HEK293 (cell line): ENCODE measurements around the gene JAK3.

Source experiments
- CTCF ChIA-PET: fragments of 350-600 bp; formaldehyde crosslinking; extraction: SDS; loops from one replicate; lab custom pipeline; 2021; ENCODE audit warnings: antibody characterized with exemption; lab: Yijun Ruan, JAX
- POLR2A ChIA-PET: fragments of 300-600 bp; formaldehyde crosslinking; extraction: SDS; loops from one replicate; lab custom pipeline; 2020; ENCODE audit warnings: antibody characterized with exemption, inconsistent platforms; lab: Yijun Ruan, JAX
- H3K27ac ChIP-seq: fragments of 200-500 bp; sonication (Bioruptor generic); 2 replicates; pipeline ENCODE4 v1.5.1; 2014; ENCODE audit warnings: low read depth, low read length, control low read depth, inconsistent platforms; ENCODE audit errors: extremely low read depth
- H3K36me3 ChIP-seq, 2 experiments: fragments of 200-500 bp in 1 of 2; sonication (Bioruptor generic) in 1 of 2; 1 replicate in 1 of 2; 2 replicates in 1 of 2; pipeline ENCODE4 v1.5.1; 2014 to 2017; ENCODE audit warnings: inconsistent platforms in 2 of 2, low read length in 2 of 2; ENCODE audit not compliant: control insufficient read depth in 2 of 2, insufficient read depth in 1 of 2
- H3K4me1 ChIP-seq: fragments of 200-500 bp; sonication (Bioruptor generic); 2 replicates; pipeline ENCODE4 v1.5.1; 2014; ENCODE audit warnings: mild to moderate bottlenecking, low read length, inconsistent platforms; ENCODE audit not compliant: control insufficient read depth, insufficient read depth
- H3K4me3 ChIP-seq: 2 replicates; pipeline ENCODE4 v1.5.1; 2011; ENCODE audit warnings: low read depth, mild to moderate bottlenecking, control low read depth, low read length, moderate library complexity
- H3K9me3 ChIP-seq: fragments of 200-500 bp; sonication (Bioruptor generic); 2 replicates; pipeline ENCODE4 v1.5.1; 2014; ENCODE audit warnings: low read depth, low read length, inconsistent platforms; ENCODE audit not compliant: control insufficient read depth, insufficient read depth
- KLF7 ChIP-seq: fragments of 450-650 bp; formaldehyde crosslinking; IDR thresholded peaks from 2 replicates; pipeline ENCODE4 v1.5.1; 2016; ENCODE audit warnings: missing biosample characterization, missing genetic modification characterization, borderline replicate concordance
- MZF1 ChIP-seq: fragments of 450-650 bp; formaldehyde crosslinking; IDR thresholded peaks from 2 replicates; pipeline ENCODE4 v1.5.1; 2017; ENCODE audit warnings: missing biosample characterization, missing genetic modification characterization, borderline replicate concordance
- OVOL3 ChIP-seq: fragments of 450-650 bp; formaldehyde crosslinking; IDR thresholded peaks from 2 replicates; pipeline ENCODE4 v1.5.1; 2016; ENCODE audit warnings: missing biosample characterization, missing genetic modification characterization
- PRDM10 ChIP-seq: fragments of 450-650 bp; formaldehyde crosslinking; IDR thresholded peaks from 2 replicates; pipeline ENCODE4 v1.5.1; 2016; ENCODE audit warnings: missing biosample characterization, missing genetic modification characterization
- SP3 ChIP-seq: fragments of 450-650 bp; formaldehyde crosslinking; IDR thresholded peaks from 2 replicates; pipeline ENCODE4 v1.5.1; 2016; ENCODE audit warnings: missing biosample characterization, missing genetic modification characterization
- WT1 ChIP-seq: fragments of 450-650 bp; formaldehyde crosslinking; IDR thresholded peaks from 2 replicates; pipeline ENCODE4 v1.5.1; 2016; ENCODE audit warnings: missing biosample characterization, missing genetic modification characterization
- ZNF121 ChIP-seq: fragments of 450-650 bp; formaldehyde crosslinking; IDR thresholded peaks from 2 replicates; pipeline ENCODE4 v1.5.1; 2016; ENCODE audit warnings: missing biosample characterization, missing genetic modification characterization
- ZNF155 ChIP-seq: fragments of 450-650 bp; formaldehyde crosslinking; IDR thresholded peaks from 2 replicates; pipeline ENCODE4 v1.5.1; 2016; ENCODE audit warnings: missing biosample characterization, missing genetic modification characterization
- ZNF169 ChIP-seq: fragments of 450-650 bp; formaldehyde crosslinking; IDR thresholded peaks from 2 replicates; pipeline ENCODE4 v1.5.1; 2016; ENCODE audit warnings: missing biosample characterization, missing genetic modification characterization
- ZNF174 ChIP-seq: fragments of 450-650 bp; formaldehyde crosslinking; IDR thresholded peaks from 2 replicates; pipeline ENCODE4 v1.5.0; 2017; ENCODE audit warnings: missing biosample characterization, mild to moderate bottlenecking, missing genetic modification characterization
- ZNF19 ChIP-seq: fragments of 450-650 bp; formaldehyde crosslinking; IDR thresholded peaks from 2 replicates; pipeline ENCODE4; 2016; ENCODE audit warnings: missing biosample characterization, missing genetic modification characterization, low read depth
- ZNF214 ChIP-seq: fragments of 450-650 bp; formaldehyde crosslinking; IDR thresholded peaks from 2 replicates; pipeline ENCODE4 v1.5.1; 2017; ENCODE audit warnings: missing biosample characterization, mild to moderate bottlenecking, missing genetic modification characterization, borderline replicate concordance
- ZNF354C ChIP-seq: fragments of 450-650 bp; formaldehyde crosslinking; IDR thresholded peaks from 2 replicates; pipeline ENCODE4 v1.5.1; 2016; ENCODE audit warnings: missing biosample characterization, missing genetic modification characterization, low read depth, borderline replicate concordance
- ZNF362 ChIP-seq: fragments of 450-650 bp; formaldehyde crosslinking; IDR thresholded peaks from 2 replicates; pipeline ENCODE4 v1.5.1; 2016; ENCODE audit warnings: missing biosample characterization, missing genetic modification characterization
- ZNF560 ChIP-seq: fragments of 450-650 bp; formaldehyde crosslinking; IDR thresholded peaks from 2 replicates; pipeline ENCODE4 v1.5.1; 2017; ENCODE audit warnings: missing biosample characterization, missing genetic modification characterization, borderline replicate concordance
- ZNF600 ChIP-seq: fragments of 450-650 bp; formaldehyde crosslinking; IDR thresholded peaks from 2 replicates; pipeline ENCODE4 v1.5.1; 2016; ENCODE audit warnings: missing biosample characterization, missing genetic modification characterization
- ZSCAN16 ChIP-seq: fragments of 450-650 bp; formaldehyde crosslinking; IDR thresholded peaks from 2 replicates; pipeline ENCODE4 v1.5.1; 2016; ENCODE audit warnings: missing biosample characterization, missing genetic modification characterization
- ZSCAN23 ChIP-seq: fragments of 450-650 bp; formaldehyde crosslinking; IDR thresholded peaks from 2 replicates; pipeline ENCODE4 v1.5.1; 2016; ENCODE audit warnings: missing biosample characterization, missing genetic modification characterization
- ZSCAN5A ChIP-seq: fragments of 450-650 bp; formaldehyde crosslinking; IDR thresholded peaks from 2 replicates; pipeline ENCODE4 v1.5.1; 2016; ENCODE audit warnings: missing biosample characterization, missing genetic modification characterization
- TF ChIP-seq, protein P1 (sequence below): fragments of 450-650 bp; formaldehyde crosslinking; IDR thresholded peaks from 2 replicates; pipeline ENCODE4 v1.5.1; 2016; ENCODE audit warnings: missing biosample characterization, missing genetic modification characterization, borderline replicate concordance
- TF ChIP-seq, protein P2 (sequence below): fragments of 450-650 bp; formaldehyde crosslinking; IDR thresholded peaks from 2 replicates; pipeline ENCODE4 v1.5.1; 2016; ENCODE audit warnings: missing biosample characterization, missing genetic modification characterization

The JAK3 gene

GRCh38 chr19:17865364-17866311 lies 17.9 kb upstream of the JAK3 start (continued):
- TF ChIP-seq ZNF121 (tag by site-specific recombination) = no peak
- TF ChIP-seq KLF7 (tag by site-specific recombination) = peak; percentile 13; the same call in 1 of the 2 replicates
- TF ChIP-seq SP3 (tag by site-specific recombination) = 0 out of 2 replicates have a peak, but pooled peaks have one; percentile 18
- TF ChIP-seq ZNF600 (tag by site-specific recombination) = peak; percentile 94
- peak; percentile 31; the same call in 1 of the 2 replicates for TF ChIP-seq PRDM10 (tag by site-specific recombination)

- CTCF ChIA-PET = interaction anchor here (0.6 to 1.5 kb wide), 4 partner anchors 8 to 529 kb away, joined by 3 to 9 read pairs (median 4); partner anchors contain the start of genes ANO8 and CCDC124
- no peak for TF ChIP-seq ZNF362 (tag by site-specific recombination)
- TF ChIP-seq WT1 (tag by site-specific recombination) = 0 out of 2 replicates have a peak, but pooled peaks have one; percentile 37
- no peak for TF ChIP-seq ZNF560 (tag by site-specific recombination)
- TF ChIP-seq OVOL3 (tag by site-specific recombination) = no peak
- TF ChIP-seq ZSCAN16 (tag by site-specific recombination) = no peak
- TF ChIP-seq, protein P1, sequence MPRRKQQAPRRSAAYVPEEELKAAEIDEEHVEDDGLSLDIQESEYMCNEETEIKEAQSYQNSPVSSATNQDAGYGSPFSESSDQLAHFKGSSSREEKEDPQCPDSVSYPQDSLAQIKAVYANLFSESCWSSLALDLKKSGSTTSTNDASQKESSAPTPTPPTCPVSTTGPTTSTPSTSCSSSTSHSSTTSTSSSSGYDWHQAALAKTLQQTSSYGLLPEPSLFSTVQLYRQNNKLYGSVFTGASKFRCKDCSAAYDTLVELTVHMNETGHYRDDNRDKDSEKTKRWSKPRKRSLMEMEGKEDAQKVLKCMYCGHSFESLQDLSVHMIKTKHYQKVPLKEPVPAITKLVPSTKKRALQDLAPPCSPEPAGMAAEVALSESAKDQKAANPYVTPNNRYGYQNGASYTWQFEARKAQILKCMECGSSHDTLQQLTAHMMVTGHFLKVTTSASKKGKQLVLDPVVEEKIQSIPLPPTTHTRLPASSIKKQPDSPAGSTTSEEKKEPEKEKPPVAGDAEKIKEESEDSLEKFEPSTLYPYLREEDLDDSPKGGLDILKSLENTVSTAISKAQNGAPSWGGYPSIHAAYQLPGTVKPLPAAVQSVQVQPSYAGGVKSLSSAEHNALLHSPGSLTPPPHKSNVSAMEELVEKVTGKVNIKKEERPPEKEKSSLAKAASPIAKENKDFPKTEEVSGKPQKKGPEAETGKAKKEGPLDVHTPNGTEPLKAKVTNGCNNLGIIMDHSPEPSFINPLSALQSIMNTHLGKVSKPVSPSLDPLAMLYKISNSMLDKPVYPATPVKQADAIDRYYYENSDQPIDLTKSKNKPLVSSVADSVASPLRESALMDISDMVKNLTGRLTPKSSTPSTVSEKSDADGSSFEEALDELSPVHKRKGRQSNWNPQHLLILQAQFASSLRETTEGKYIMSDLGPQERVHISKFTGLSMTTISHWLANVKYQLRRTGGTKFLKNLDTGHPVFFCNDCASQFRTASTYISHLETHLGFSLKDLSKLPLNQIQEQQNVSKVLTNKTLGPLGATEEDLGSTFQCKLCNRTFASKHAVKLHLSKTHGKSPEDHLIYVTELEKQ (tag by site-specific recombination) = no peak
- TF ChIP-seq, protein P2, sequence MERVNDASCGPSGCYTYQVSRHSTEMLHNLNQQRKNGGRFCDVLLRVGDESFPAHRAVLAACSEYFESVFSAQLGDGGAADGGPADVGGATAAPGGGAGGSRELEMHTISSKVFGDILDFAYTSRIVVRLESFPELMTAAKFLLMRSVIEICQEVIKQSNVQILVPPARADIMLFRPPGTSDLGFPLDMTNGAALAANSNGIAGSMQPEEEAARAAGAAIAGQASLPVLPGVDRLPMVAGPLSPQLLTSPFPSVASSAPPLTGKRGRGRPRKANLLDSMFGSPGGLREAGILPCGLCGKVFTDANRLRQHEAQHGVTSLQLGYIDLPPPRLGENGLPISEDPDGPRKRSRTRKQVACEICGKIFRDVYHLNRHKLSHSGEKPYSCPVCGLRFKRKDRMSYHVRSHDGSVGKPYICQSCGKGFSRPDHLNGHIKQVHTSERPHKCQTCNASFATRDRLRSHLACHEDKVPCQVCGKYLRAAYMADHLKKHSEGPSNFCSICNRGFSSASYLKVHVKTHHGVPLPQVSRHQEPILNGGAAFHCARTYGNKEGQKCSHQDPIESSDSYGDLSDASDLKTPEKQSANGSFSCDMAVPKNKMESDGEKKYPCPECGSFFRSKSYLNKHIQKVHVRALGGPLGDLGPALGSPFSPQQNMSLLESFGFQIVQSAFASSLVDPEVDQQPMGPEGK (tag by site-specific recombination) = 0 out of 2 replicates have a peak, but pooled peaks have one; percentile 13
- TF ChIP-seq MZF1 (tag by site-specific recombination) = no peak
- no peak for TF ChIP-seq ZNF174 (tag by site-specific recombination)
- no peak for TF ChIP-seq ZSCAN23 (tag by site-specific recombination)
- no peak for TF ChIP-seq ZNF600 (tag by site-specific recombination)
- no peak for TF ChIP-seq ZNF169
- no peak for TF ChIP-seq ZNF214 (tag by site-specific recombination)
- no peak for TF ChIP-seq ZNF19 (tag by site-specific recombination)
- TF ChIP-seq ZNF155 (tag by site-specific recombination) = no peak
- no peak for TF ChIP-seq ZNF354C
- no peak for TF ChIP-seq ZSCAN5A (tag by site-specific recombination)
Measured at GRCh38 chr19:17863520-17864182, 15.9 kb upstream of the JAK3 start.

More at GRCh38 chr19:17863520-17864182, 15.9 kb upstream of the JAK3 start:
- 0 out of 2 replicates have a peak, but pooled peaks cover 3% of the 10 kb centered on the region for H3K4me1 ChIP-seq
- no peaks in the 10 kb centered on the region for H3K9me3 ChIP-seq
- H3K36me3 ChIP-seq = peaks cover 0 to 60% of the 10 kb centered on the region in 2 experiments; a peak in 2 of 3 replicates
- H3K27ac ChIP-seq = no peak overlapping the region
- POLR2A ChIA-PET = interaction anchor here (0.6 to 1.6 kb wide), 2 partner anchors 69 to 460 kb away, joined by 3 to 5 read pairs; partner anchors contain the start of gene CCDC124
- no peak overlapping the region for H3K4me3 ChIP-seq
